GM19240 (cell line): ENCODE measurements around the gene GATA1.
"Not testable (repeated sequence)": the region's sequence is repeated elsewhere in the genome, so short reads cannot be mapped to it uniquely, and the experiment has no call there.

Experiments used
- DNase-seq: peaks from one replicate; pipeline ENCODE4 v3.0.0; 2011; ENCODE audit warnings: low spot score; ENCODE audit not compliant: insufficient read length

The GATA1 gene

GRCh38 chrX:48814722-48815121, 28.3 kb downstream of the GATA1 start:
- DNase-seq: no peak

DNA sequence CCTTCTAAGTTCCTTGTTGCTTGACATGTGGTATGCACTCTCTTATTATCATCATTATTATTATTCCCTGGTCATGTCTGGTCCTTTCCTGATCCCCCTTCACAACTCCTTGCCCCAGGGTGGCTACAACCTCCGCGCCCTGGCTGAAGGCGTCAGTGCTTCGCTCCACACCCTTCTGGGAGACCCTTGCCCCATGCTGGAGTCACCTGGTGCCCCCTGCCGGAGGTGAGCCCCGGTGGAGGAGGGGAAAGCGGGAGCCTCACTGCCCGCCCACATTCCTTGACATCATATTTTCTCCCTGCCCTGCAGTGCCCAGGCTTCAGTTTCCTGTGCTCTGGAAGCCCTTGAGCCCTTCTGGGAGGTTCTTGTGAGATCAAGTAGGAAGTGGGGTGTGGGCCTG, 28.9 kb downstream of the GATA1 start:
- no peak for DNase-seq

DNA sequence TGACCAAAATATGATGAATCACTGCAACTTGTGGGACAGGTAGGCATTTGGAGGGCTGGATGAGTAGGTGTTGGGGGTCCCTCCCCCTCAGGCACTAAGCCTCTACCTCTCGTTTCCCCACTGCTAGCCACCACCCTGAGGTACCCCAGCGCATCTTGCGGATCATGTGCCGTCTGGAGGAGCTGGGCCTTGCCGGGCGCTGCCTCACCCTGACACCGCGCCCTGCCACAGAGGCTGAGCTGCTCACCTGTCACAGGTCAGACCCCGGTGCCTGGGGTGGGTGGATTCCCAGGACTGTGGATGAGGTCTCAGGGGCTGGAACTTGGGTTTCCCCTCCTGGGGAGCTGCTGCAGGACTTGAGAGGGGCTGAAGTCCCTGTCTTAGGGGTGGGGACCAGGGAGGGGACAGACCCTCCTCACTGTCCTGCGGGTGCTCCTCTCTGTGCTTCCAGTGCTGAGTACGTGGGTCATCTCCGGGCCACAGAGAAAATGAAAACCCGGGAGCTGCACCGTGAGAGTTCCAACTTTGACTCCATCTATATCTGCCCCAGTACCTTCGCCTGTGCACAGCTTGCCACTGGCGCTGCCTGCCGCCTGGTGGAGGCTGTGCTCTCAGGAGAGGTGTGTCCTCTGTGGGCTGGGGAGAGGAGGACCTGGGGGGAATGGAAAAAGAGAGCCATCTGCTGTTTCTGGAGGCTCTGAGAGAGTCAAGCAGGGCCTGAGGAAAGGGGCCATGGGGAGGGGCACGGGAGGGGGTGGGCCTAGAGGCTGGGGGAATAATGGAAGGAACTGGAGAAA, 29.8 kb downstream of the GATA1 start:
- DNase-seq: no peak

- no peak for DNase-seq
Measured at GRCh38 chrX:48818098-48818497, 31.7 kb downstream of the GATA1 start.

DNA sequence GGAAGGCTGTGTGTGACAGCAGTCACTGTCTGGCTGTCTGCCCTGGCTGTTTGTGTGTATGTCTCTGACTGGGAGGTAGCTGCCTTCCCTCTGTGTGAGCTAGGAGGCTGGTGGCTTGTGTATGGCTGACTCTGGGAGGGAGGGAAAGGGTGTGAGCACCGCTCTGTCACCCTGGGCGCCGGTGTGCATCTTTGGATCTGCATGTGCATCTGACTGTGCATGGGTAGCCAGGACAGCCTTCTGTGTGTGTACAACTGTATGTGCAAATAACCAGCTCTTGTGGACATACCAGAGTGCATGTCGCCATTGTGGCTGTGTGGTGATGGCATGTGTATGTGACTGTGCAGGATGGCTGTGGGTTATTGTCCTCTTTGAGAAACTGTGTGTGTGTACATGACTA, 32.5 kb downstream of the GATA1 start:
- DNase-seq: no peak

DNA sequence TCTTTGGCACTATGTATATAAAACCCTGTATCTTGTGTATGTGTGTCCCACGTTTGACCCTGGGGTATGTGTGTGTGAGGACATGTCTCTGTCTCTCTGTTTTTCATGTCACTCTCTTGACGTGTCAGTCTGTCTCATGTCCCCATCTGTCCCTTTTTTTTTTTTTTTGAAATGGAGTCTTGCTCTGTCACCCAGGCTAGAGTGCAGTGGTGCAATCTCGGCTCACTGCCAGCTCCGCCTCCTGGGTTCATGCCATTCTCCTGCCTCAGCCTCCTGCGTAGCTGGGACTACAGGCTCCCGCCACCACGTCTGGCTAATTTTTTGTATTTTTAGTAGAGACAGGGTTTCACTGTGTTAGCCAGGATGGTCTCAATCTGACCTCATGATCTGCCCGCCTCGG, 33.0 kb downstream of the GATA1 start:
- DNase-seq: not testable (repeated sequence)

GRCh38 chrX:48823053-48823452, 36.7 kb downstream of the GATA1 start:
- no peak for DNase-seq

GRCh38 chrX:48824066-48824465, 37.7 kb downstream of the GATA1 start:
- DNase-seq: no peak

DNA sequence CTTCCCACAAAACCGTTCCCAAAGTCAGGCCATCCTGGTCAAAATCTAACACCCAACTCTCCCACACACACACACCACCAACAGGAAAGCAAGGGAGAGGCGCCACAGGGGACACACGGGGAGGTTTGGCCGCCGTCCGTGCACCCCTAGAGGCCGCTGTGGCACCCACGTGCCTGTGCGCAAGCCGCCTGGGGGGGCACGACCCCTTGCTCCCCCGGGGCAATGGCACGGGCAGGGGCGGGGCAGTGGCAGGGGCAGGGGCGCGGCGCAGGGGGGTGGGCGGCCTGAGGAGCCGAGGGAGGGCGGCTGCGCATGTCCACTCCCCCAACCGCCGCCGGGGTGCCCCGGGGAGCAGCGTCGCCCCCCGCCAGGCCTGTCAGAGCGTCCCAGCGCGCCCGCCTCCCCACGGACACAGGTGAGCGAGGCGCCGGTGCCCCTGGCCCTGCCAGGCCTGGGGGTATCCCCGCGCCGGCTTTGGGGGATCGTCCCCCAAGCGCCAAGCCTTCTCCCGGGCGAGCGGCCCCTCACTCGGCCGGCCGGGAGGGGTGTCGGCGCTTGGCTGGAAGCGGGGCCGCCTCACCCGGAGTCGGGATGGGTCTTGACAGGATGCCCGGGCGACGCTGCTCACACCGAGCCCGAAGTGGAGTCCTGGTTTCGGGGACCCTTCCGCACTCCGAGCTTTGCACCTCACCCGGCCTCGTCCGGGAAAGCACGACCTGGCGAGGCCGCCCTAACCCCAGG, 39.9 kb downstream of the GATA1 start, which contains the start of gene ERAS:
Gene ERAS, plus strand, starts transcription at position 379 of the 741 bp plus-strand sequence. CDS start 2,611 bp downstream, outside the sequence.
- DNase-seq: no peak

GRCh38 chrX:48826876-48827653, 40.7 kb downstream of the GATA1 start:
- DNase-seq: no peak

DNA sequence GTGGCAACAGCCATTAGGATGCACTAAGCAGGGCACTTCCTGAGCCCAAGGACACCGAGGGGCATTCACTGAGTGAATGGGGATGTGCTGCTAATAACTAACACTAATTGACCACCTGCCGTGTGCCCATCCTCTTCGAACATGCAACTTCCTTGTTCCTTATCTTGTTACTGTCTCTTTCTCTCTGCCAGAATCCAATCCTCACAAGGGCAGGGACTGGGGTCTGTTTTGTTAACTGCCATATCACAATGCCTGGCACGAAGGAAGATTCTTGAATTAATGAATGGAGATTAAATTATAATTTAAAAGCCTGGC, 41.2 kb downstream of the GATA1 start:
- no peak for DNase-seq

DNA sequence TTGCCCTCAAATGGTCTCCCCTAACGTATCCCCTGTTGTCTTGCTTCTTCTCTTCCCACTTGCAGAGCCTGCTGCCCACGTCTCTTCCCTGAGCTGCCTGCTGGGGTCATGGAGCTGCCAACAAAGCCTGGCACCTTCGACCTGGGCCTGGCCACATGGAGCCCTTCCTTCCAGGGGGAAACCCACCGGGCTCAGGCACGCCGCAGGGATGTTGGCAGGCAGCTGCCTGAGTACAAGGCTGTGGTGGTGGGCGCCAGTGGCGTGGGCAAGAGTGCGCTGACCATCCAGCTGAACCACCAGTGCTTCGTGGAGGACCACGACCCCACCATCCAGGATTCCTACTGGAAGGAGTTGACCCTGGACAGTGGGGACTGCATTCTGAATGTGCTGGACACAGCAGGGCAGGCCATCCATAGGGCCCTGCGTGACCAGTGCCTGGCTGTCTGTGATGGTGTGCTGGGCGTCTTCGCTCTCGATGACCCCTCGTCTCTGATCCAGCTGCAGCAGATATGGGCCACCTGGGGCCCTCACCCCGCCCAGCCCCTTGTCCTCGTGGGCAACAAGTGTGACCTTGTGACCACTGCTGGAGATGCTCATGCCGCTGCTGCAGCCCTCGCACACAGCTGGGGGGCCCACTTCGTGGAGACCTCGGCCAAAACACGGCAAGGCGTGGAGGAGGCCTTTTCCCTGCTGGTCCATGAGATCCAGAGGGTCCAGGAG, 42.8 kb downstream of the GATA1 start:
- DNase-seq: no peak

DNA sequence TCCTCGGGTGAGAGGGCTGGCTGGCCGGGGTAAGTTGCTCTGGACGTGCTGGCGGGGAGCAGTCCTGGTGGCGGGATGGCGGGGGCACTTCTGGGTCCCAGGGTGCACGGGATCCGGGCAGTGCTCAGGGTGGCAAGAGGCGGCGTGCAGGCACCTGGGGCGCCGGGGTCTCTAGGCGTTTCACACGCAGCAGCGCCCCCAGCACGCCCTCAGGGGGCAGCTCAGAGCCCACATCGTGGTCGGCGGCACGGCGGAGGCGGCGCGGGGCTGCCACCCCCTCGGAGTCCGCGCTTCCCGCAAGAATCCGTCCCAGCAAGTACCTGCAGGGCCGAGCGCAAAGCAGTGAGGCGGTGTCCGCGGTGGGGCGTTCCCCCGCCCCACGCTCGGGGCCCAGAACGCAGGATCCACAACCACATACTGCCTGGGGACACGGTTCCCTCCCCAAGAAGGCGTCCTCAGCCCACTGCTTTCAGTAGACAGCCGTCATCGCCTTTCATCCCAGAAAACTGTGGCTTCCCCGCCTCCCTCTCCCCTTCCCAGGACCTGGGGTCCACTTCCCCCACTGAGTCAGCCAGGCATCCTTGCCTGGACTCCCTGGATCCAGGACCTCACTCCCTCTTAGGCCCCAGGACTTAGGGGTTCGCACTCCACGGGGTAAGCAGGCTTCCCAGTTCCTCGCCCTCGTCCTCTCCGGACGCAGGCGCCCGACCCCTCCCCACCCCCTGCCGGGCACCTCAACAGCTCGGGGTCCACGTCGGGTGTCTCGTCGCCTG, 44.9 kb downstream of the GATA1 start:
- no peak for DNase-seq

DNA sequence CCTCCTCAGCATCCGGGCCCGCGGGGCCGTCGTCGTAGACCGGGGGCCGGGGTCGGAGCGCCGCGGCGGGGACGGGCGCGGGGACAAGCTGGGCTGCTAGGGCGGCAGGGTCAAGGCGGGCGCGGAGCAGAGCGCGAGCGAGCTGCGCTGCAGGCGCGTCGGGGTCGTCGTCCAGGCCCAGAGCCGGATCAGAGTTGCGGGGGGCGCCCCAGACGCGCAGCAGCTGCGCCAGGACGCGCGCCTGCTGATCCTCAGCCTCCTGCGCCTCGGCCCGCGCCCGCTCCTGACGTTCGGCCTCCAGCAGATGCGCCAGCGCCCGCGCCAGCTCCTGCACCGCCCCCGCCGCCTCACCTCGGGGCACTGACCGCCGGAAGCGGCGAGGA, 45.5 kb downstream of the GATA1 start:
- no peak for DNase-seq

DNA sequence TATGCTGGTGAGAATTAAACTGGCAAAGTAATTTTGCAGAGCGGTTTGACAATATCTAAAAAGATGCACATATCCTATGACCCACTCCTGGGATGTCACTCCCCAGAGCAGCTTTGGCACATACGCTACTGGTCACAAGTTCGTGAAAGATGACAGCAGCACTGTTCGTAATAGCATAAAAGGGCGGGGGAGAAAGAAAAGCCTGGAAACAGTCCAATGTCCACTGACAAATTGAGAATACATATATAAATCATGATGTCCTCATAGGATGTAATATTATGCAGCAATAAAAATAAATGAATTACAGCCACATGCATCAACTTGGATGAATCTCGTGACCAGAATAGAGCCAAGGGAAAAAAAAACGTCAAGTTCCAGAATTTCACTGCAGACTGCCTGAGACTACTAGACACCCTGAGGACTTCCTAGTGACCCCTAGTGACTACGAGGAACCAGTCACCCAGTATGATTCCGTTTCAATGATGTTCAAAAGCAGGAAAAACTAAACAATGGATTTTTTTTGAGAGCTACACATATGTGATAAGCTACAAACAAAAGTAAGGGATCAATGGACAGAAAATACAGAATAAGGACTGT, 47.2 kb downstream of the GATA1 start:
- DNase-seq: no peak

- no peak for DNase-seq
Measured at GRCh38 chrX:48834383-48834709, 48.0 kb downstream of the GATA1 start.

GRCh38 chrX:48835524-48836329, 49.3 kb downstream of the GATA1 start, which contains the start of gene PCSK1N:
Gene PCSK1N (minus strand): TSS chrX:48835610. CDS start chrX:48835532, 78 bp downstream.
- no peak for DNase-seq

- DNase-seq: no peak
Measured at GRCh38 chrX:48839686-48840085, 53.3 kb downstream of the GATA1 start.
